Measurements from ENCODE around the gene ARHGAP45.

- TF ChIP-seq, protein P1, sequence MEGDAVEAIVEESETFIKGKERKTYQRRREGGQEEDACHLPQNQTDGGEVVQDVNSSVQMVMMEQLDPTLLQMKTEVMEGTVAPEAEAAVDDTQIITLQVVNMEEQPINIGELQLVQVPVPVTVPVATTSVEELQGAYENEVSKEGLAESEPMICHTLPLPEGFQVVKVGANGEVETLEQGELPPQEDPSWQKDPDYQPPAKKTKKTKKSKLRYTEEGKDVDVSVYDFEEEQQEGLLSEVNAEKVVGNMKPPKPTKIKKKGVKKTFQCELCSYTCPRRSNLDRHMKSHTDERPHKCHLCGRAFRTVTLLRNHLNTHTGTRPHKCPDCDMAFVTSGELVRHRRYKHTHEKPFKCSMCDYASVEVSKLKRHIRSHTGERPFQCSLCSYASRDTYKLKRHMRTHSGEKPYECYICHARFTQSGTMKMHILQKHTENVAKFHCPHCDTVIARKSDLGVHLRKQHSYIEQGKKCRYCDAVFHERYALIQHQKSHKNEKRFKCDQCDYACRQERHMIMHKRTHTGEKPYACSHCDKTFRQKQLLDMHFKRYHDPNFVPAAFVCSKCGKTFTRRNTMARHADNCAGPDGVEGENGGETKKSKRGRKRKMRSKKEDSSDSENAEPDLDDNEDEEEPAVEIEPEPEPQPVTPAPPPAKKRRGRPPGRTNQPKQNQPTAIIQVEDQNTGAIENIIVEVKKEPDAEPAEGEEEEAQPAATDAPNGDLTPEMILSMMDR (IDR thresholded peaks at IDR 0.05; ENCODE audit: insufficient read depth, low read depth, low read length): no peak
- TF ChIP-seq EZH2 (IDR thresholded peaks at IDR 0.05; ENCODE audit: insufficient read depth, low read length): no peak
Observed at GRCh38 chr19:1106841-1107660, 40.1 kb downstream of the ARHGAP45 start.

All from astrocyte (in vitro differentiated cells and primary cell).